Tibial nerve (tissue), 4 donors: ENCODE results near the gene HAO2. TPM values are rescaled to one million over a fixed set of nuclear protein-coding genes. Genes with fewer than 3 reads are reported as not detected.

Source experiments
- DNase-seq, 2 donors: peaks; one replicate each; pipeline ENCODE4 v3.0.0-alpha.2; 2019; ENCODE audit warnings: low spot score in 2 of 2
- H3K27ac ChIP-seq, 4 donors: fragments of 200-600 bp; sonication (generic) in 3 of 4; one replicate each; pipeline ENCODE4 v1.5.1; 2017 to 2019; ENCODE audit warnings: mild to moderate bottlenecking in 1 of 4
- H3K27me3 ChIP-seq, 2 donors: fragments of 200-600 bp; sonication (generic) in 1 of 2; one replicate each; pipeline versions ENCODE4 v1.5.1 to v1.6.0; 2017 to 2019
- H3K36me3 ChIP-seq, 3 donors: fragments of 200-600 bp; sonication (generic); one replicate each; pipeline ENCODE4 v1.5.1; 2018 to 2019
- H3K4me1 ChIP-seq, 4 donors: fragments of 200-600 bp; sonication (generic) in 3 of 4; one replicate each; pipeline ENCODE4 v1.5.1; 2017 to 2019
- H3K4me3 ChIP-seq, 4 donors: fragments of 200-600 bp; sonication (generic) in 3 of 4; one replicate each; pipeline ENCODE4 v1.5.1; 2017 to 2019; ENCODE audit warnings: mild to moderate bottlenecking in 1 of 4, moderate library complexity in 1 of 4
- H3K9me3 ChIP-seq, 4 donors: fragments of 200-600 bp; sonication (generic) in 3 of 4; one replicate each; pipeline ENCODE4 v1.5.1; 2017 to 2019
- EP300 ChIP-seq, 2 donors: sonication (generic); formaldehyde crosslinking; IDR thresholded peaks; one replicate each; pipeline ENCODE4 v1.6.1; 2017; ENCODE audit warnings: antibody characterized with exemption in 2 of 2, mild to moderate bottlenecking in 1 of 2
- POLR2A ChIP-seq, 2 donors: fragments of 450-650 bp; IDR thresholded peaks; one replicate each; pipeline ENCODE4 v1.6.1; 2017; ENCODE audit warnings: antibody characterized with exemption in 2 of 2, mild to moderate bottlenecking in 2 of 2, moderate library complexity in 2 of 2
- WGBS, 2 donors: methylation state at CpG; one replicate each; pipeline ENCODE4 v1.1.5; 2018; 5-methylcytosine and 5-hydroxymethylcytosine counted together
- total RNA-seq, 4 donors: library from RNA; depleted of rRNA; stranded (reverse); fragments of >200 nt; gene quantifications; one replicate each; pipeline ENCODE4 v1.1.0, GENCODE V29; 2016
- TF ChIP-seq, protein P1 (sequence below), 5 experiments: fragments of 200-600 bp in 3 of 5; fragments of 450-650 bp in 2 of 5; sonication (generic) in 3 of 5; IDR thresholded peaks; one replicate each; pipeline ENCODE4 v1.5.1; 2016 to 2019; ENCODE audit warnings: antibody characterized with exemption in 5 of 5, mild to moderate bottlenecking in 3 of 5, moderate library complexity in 2 of 5

HAO2 gene
- total RNA-seq, 4 donors from 2014 or later, result not detected

DNA sequence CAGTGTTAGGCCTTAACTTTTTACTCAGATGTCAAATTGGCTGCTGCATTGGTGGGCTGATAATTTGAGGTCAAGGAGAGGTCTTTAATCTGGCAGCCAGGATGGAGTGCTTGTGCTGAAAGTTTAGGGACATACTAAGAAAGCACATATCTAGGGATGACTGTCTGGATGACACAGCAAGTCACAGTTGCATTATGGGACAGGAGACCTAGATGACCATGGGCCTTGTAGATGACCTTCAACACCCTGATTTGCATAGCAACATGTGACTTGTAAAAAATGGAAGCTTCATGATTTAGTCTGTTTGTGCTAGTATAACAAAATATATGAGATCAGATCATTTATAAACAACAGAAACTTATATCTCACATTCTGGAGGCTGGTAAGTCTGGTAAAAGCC, 28.4 kb downstream of the HAO2 start:
- no peak overlapping the region for H3K4me3 ChIP-seq
- no peaks in the 10 kb centered on the region for H3K4me1 ChIP-seq
- TF ChIP-seq EP300 (IDR thresholded peaks at IDR 0.05) (no peak), POLR2A (IDR thresholded peaks at IDR 0.05) (no peak)
- TF ChIP-seq, protein P1, sequence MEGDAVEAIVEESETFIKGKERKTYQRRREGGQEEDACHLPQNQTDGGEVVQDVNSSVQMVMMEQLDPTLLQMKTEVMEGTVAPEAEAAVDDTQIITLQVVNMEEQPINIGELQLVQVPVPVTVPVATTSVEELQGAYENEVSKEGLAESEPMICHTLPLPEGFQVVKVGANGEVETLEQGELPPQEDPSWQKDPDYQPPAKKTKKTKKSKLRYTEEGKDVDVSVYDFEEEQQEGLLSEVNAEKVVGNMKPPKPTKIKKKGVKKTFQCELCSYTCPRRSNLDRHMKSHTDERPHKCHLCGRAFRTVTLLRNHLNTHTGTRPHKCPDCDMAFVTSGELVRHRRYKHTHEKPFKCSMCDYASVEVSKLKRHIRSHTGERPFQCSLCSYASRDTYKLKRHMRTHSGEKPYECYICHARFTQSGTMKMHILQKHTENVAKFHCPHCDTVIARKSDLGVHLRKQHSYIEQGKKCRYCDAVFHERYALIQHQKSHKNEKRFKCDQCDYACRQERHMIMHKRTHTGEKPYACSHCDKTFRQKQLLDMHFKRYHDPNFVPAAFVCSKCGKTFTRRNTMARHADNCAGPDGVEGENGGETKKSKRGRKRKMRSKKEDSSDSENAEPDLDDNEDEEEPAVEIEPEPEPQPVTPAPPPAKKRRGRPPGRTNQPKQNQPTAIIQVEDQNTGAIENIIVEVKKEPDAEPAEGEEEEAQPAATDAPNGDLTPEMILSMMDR (IDR thresholded peaks at IDR 0.05), result no peak
- H3K27me3 ChIP-seq, result no peaks in the 10 kb centered on the region
- H3K27ac ChIP-seq, result no peak overlapping the region
- H3K9me3 ChIP-seq, result peaks cover 0 to 2% (median 0%) of the 10 kb centered on the region in 4 donors
- DNase-seq, result no peak
- H3K36me3 ChIP-seq, result no peaks in the 10 kb centered on the region

DNA sequence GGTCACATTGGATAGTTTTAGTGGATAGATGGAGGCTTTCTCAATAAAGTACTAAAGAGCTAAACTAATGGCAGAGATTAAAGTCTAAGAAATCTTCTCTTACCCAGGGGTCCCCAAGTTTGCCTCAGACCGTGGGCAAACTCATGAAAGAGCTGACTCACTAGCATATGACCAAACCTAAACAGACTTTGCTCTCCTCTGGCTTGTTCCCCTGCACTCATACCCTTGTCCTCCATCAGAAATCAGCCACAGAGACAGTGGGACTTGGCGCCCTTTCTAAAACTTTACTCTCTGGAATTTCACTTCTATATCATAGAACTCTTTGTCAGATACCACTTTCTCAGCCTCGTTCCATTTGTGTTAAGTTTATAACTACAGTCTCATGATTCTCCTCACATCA, 29.4 kb downstream of the HAO2 start:
- Histone ChIP-seq H3K9me3 (peaks cover 0 to 2% (median 0%) of the 10 kb centered on the region in 4 donors), H3K36me3 (no peaks in the 10 kb centered on the region), H3K27ac (no peak overlapping the region), H3K4me3 (no peak overlapping the region), H3K27me3 (no peaks in the 10 kb centered on the region), H3K4me1 (no peaks in the 10 kb centered on the region)
- no peak for DNase-seq
- 81% methylated on average over 3 of the region's 3 CpGs for whole genome bisulfite sequencing, 2 donors
- TF ChIP-seq EP300 (IDR thresholded peaks at IDR 0.05) (no peak), POLR2A (IDR thresholded peaks at IDR 0.05) (no peak)
- TF ChIP-seq, protein P1 (IDR thresholded peaks at IDR 0.05), result no peak

DNA sequence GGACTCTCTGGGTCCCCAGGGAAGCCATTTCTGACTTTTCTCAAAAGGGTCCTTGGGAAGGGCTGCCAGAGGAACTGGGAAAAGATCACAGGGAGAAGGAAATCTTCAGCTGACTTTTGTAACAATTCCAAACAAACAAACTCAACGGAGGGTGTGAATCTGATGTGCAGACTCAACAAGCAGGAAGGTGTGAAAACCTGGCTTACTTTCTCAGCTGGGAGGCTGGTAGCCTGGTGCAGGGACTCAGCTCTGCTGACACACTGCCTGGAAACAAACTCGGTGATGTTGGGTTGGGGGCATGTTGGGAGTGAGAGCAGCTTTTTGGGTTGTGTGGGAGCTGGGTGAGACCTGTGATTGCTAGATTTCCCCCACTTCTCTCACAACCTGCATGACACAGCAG, 36.2 kb downstream of the HAO2 start:
- Histone ChIP-seq H3K9me3 (peaks cover 0 to 13% (median 0%) of the 10 kb centered on the region in 4 donors), H3K27ac (no peak overlapping the region), H3K4me1 (no peaks in the 10 kb centered on the region), H3K4me3 (no peak overlapping the region), H3K36me3 (no peaks in the 10 kb centered on the region), H3K27me3 (no peaks in the 10 kb centered on the region)
- no peak for DNase-seq
- TF ChIP-seq POLR2A (IDR thresholded peaks at IDR 0.05) (no peak), EP300 (IDR thresholded peaks at IDR 0.05) (no peak)
- TF ChIP-seq, protein P1 (IDR thresholded peaks at IDR 0.05), result no peak
- WGBS, 2 donors, result 43 to 67% methylated on average over 2 of the region's 2 CpGs

DNA sequence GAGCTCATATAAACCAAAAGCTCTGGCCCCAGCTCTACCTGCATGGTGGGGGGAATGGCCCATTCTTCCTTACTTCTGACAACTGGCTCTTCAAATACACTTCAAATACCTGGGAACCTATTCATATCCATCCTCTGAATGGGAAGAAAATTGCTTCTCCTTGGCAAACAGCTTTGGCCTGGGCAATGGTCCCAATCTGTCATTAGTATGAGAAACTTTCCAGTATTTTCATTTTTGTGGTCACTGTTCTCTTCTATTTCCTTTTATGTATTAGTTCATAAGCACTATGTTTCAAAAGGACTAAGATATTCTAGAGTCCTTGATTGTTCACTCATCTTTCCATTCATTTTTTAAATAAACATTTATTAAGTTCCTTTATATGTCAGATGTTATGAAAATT, 41.1 kb downstream of the HAO2 start:
- no peaks in the 10 kb centered on the region for H3K4me1 ChIP-seq
- DNase-seq, result no peak
- no peaks in the 10 kb centered on the region for H3K36me3 ChIP-seq
- TF ChIP-seq, protein P1 (IDR thresholded peaks at IDR 0.05), result no peak
- TF ChIP-seq EP300 (IDR thresholded peaks at IDR 0.05) (no peak), POLR2A (IDR thresholded peaks at IDR 0.05) (no peak)
- H3K4me3 ChIP-seq, result no peak overlapping the region
- no peak overlapping the region for H3K27ac ChIP-seq
- H3K27me3 ChIP-seq, result no peaks in the 10 kb centered on the region
- H3K9me3 ChIP-seq, result peaks cover 0 to 13% (median 0%) of the 10 kb centered on the region in 4 donors

DNA sequence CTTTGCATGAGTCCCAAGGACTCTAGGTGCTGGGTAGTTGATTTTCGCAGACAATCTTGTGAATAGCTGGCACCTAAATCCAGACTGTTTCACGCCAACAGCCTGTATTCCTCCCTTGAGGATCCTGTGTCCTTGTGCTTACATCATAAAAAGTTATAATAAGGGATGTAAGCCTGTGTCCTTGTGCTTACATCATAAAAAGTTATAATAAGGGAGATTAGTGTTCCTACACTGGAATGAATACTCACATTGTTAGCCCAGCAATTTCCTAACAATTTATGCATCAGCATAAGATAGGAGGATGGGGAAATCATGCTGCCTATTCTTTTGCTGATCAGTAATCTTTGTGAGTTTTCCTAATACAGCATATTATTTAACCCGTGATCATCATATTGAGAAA, 42.4 kb downstream of the HAO2 start:
- WGBS, 2 donors, result 53 to 68% methylated on average over 3 of the region's 3 CpGs
- H3K4me1 ChIP-seq, result no peaks in the 10 kb centered on the region
- no peak for DNase-seq
- H3K27ac ChIP-seq, result no peak overlapping the region
- H3K36me3 ChIP-seq, result no peaks in the 10 kb centered on the region
- TF ChIP-seq POLR2A (IDR thresholded peaks at IDR 0.05) (no peak), EP300 (IDR thresholded peaks at IDR 0.05) (no peak)
- no peak overlapping the region for H3K4me3 ChIP-seq
- H3K9me3 ChIP-seq, result peaks cover 0 to 5% (median 0%) of the 10 kb centered on the region in 4 donors
- no peaks in the 10 kb centered on the region for H3K27me3 ChIP-seq

DNA sequence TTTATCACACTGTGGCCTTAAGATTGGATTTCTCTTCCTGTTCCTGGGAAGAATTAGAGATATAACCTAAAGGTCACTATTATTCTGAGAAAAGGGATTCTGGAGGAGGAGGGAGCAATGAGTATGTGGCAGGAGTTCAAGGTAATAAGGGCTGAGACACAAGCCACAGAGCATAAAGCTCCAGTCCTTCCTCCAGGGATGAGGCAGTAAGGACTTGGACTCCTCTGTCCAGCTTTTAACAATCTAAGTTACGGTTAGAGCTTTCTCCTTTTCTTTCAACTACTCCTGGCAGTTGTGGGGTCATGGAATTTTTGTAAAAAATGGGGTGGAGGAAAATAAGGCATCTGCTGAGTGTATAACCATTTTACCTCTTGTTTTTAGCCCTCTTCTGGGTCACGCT, 46.4 kb downstream of the HAO2 start, which contains the start of gene HSD3B2:
Gene HSD3B2 (plus strand): TSS at position 201 of the 400 bp plus-strand sequence. CDS start 270 bp downstream, outside the sequence.
- Histone ChIP-seq H3K27ac (no peak within 1 kb of the TSS), H3K27me3 (no peaks in the 10 kb centered on the region), H3K4me3 (no peak within 1 kb of the TSS), H3K36me3 (no peaks in the 10 kb centered on the region), H3K9me3 (no peaks in the 10 kb centered on the region), H3K4me1 (no peaks in the 10 kb centered on the region)
- WGBS, 2 donors, result 71 to 86% methylated on average over 2 of the region's 2 CpGs
- no peak for DNase-seq
- no peak for TF ChIP-seq EP300 (IDR thresholded peaks at IDR 0.05)
- TF ChIP-seq, protein P1 (IDR thresholded peaks at IDR 0.05), result no peak
- TF ChIP-seq POLR2A (IDR thresholded peaks at IDR 0.05), result no peak
